HG02943 (cell line): ENCODE results near the gene EIF4G3.
"Not testable (repeated sequence)": the region's sequence is repeated elsewhere in the genome, so short reads cannot be mapped to it uniquely, and the experiment has no call there.

Experiments
- ATAC-seq: cut with Tn5 transposase; IDR thresholded peaks from one replicate; pipeline ENCODE4 v1.9.1; 2021; ENCODE audit warnings: mild to moderate bottlenecking, low read depth, moderate library complexity; ENCODE audit not compliant: unreplicated experiment

Gene EIF4G3

GRCh38 chr1:21157868-21158267 lies 18.8 kb downstream of the EIF4G3 start:
- no peak for ATAC-seq

GRCh38 chr1:21157054-21157453 lies 19.6 kb downstream of the EIF4G3 start:
- no peak for ATAC-seq

- no peak for ATAC-seq
These were observed 20.7 kb downstream of the EIF4G3 start for GRCh38 chr1:21156019-21156418.

DNA sequence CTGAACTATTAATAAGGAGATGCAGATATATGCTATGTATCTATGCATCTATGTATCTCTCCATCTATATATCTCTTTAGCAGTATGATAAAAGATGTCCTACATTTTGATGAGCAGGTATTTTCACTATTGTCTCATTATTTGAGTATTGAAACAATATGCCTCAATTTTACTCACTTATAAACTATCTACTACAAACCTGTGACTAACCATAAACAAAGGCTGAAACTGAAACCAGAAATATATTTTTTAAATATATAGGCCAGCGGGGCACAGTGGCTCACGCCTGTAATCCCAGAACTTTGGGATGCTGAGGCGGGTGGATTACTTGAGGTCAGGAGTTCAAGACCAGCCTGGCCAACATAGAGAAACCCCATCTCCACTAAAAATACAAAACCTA lies 22.0 kb downstream of the EIF4G3 start:
- no peak for ATAC-seq

GRCh38 chr1:21153388-21153787 lies 23.3 kb downstream of the EIF4G3 start:
- no peak for ATAC-seq

GRCh38 chr1:21152423-21153100 lies 24.1 kb downstream of the EIF4G3 start:
- no peak for ATAC-seq

- no peak for ATAC-seq
These were observed 26.8 kb downstream of the EIF4G3 start for GRCh38 chr1:21149855-21150432.

DNA sequence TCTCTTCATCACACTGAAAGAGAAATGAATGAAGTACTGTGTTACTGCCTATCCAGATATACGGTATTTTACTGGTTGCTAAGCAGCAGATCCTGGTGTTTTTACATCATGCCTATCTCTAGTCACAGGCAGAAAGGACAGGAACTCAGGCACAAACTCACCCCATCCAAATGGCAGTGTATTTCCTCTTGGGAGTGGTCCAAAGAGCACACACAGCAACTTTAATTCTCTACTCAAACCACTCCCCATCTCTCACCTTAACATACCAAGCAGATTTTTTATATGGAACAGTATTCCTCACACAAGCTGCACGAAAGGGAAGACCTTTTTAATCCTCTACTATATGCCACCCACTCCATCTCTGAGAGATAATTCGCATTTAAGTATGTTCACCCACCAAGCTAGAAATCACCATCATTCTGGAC lies 27.3 kb downstream of the EIF4G3 start:
- no peak for ATAC-seq

GRCh38 chr1:21143752-21144151 lies 32.9 kb downstream of the EIF4G3 start:
- ATAC-seq: no peak

- no peak for ATAC-seq
These were observed 33.6 kb downstream of the EIF4G3 start for GRCh38 chr1:21143138-21143537.

- no peak for ATAC-seq
These were observed 35.7 kb downstream of the EIF4G3 start for GRCh38 chr1:21141030-21141429.

DNA sequence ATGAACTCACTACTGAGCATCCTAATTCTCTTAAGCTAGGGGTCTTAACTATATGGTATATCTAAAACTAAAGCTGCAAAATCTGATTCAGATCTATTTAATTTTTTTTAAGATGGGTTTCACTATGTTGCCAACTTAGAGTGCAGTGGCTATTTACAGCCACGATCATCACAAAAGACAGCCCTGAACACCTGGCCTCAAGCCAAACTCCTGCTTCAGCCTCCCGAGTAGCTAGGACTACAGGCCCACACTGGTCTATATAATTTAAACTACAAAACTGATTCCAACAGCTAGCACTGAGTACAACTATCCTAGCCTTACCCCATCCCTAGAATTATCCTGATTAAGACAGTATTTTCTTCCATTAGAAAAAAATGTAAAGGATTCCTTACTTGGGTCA lies 37.1 kb downstream of the EIF4G3 start:
- ATAC-seq: no peak

GRCh38 chr1:21136344-21136743 lies 40.4 kb downstream of the EIF4G3 start:
- ATAC-seq: not testable (repeated sequence)

DNA sequence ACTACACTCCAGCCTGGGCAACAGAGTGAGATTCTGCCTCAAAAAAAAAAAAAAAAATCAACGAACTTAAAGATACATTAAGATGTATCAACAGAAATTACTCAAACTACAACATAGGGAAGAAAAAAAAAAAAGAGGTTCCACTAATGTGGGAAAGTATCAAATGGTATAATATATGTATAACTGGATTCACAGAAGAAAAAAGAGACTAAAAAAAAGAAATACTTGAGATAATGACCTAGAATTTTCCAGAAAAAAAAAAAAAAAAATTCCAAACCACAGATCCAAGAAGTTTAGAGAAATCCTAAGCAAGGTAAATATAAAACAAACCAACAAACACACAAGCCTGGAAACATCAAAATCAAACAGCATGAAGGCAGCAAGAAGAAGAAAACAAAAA lies 45.5 kb downstream of the EIF4G3 start:
- no peak for ATAC-seq

DNA sequence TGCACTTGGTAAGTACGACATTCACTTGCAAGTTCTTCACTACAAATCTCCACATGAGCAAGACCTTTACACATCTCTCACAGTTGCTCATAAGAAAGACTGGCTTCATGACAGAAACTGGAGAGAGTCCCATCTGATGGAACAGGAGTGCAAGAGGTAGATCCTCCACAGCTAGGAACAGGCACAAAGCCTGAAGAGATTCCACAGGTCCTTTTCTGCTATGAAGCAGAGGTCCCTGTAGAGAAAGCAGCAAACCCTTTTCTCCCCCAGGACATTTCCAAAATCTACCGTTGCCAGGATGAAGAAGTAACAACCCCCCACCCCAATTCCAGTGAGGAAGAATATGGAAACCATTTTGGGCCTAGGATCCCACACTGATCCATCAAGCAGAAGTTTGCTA lies 47.3 kb downstream of the EIF4G3 start:
- ATAC-seq: no peak

DNA sequence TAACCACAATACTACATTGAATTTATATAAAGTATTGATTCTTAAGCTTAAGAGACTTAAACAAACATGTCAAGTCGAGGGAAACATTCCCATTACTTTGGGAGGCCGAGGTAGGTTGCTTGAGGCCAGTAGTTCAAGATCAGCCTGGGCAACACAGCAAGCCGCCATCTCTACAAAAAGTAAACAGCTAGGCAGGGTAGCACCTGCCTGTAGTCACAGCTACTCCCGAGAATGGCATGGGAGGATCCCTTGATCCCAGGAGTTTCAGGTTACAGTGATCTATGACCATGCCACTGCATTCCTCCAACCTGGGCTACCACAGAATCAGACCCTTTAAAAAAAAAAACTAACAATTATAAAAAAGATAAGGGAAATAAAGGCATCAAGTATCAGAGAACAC lies 50.4 kb downstream of the EIF4G3 start:
- no peak for ATAC-seq

DNA sequence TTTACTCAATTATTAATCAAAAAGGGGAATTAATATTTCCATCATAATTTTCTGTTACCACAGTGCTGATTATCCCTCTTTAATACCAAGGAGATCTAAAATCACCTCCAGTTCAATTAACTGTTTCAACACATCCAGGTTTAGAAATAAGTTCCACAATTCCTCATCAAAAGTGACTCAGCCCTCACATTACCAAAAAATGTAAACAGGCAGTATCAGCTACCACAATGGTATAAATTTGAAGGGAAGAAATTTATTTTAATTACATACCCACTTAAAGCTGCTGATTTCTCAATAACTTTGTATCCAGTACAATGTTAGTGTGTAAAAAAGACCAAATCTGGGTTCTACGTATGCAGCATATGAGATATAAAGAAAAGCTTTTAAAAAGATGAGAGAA lies 51.9 kb downstream of the EIF4G3 start:
- no peak for ATAC-seq

GRCh38 chr1:21123287-21123948 lies 53.3 kb downstream of the EIF4G3 start:
- ATAC-seq: no peak

DNA sequence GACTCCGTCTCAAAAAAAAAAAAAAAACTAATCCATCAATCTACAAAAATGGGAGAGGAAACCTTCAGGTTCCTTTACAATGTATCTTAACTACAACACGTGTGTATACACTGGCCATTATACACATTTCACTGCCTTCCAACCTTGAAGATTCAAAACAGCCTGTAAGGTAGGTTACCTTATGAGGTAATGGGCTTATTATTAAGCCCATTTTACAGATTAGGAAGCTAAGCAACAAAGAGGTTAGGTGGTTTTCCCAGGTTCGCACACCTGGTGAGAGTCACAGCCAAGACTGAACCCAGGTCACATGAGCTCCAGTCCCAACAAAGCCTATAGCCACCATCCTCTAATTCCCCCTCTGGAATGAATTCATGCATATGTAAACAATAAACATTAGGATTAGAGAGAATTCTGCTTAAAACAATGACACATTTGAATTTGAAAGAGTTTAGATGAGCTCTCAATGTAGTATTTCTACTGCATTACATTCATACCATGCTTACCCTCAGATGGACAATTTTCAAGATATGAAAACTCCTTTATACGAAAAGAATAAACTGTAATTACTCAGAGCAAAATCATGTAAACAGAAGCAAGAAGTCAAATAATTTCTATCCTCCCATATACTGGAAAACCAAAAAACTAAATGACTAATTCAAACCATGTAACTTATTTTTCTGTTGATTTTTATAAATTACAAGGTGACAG lies 54.8 kb downstream of the EIF4G3 start:
- ATAC-seq: no peak

- ATAC-seq: no peak
These were observed 58.5 kb downstream of the EIF4G3 start for GRCh38 chr1:21118167-21118566.

DNA sequence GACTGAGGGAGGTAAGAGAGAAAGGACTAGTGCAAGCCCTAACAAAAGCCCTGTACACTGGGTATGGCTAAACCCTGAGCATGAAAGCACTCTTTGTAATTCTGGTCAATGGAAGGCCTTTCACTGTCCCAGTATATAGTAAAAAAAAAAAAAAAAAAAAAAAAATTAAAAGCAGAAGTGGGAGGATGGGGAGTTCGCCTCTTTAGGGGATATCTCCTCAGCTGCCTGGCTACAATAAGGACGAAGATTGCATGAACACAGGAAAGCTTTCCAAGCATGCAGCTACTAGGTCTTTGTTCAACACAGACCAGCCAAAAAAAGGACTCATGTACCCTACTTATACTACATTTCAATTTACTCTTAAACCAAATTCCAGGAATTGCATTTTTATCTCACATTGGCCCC lies 59.1 kb downstream of the EIF4G3 start:
- no peak for ATAC-seq
